ENCODE data around the gene UGDH.

Gene UGDH

GRCh38 chr4:39467464-39467863 lies 59.8 kb downstream of the UGDH start:
- Histone ChIP-seq H3K9ac (ENCODE audit: low read length) (no peak overlapping the region), H3K4me2 (ENCODE audit: low read length) (no peak overlapping the region), H4K20me1 (ENCODE audit: insufficient read depth, low read length) (no peaks in the 10 kb centered on the region), H3K36me3 (ENCODE audit: insufficient read depth, low read length) (peaks cover 54% of the 10 kb centered on the region), H2AFZ (ENCODE audit: low read length) (no peak overlapping the region), H3K9me3 (ENCODE audit: low read length) (no peaks in the 10 kb centered on the region), H3K27me3 (ENCODE audit: insufficient read depth, low read length) (no peaks in the 10 kb centered on the region), H3F3A (ENCODE audit: insufficient read depth, low read length) (no peaks in the 10 kb centered on the region), H3K4me1 (ENCODE audit: insufficient read depth, low read length, severe bottlenecking) (peaks cover 11% of the 10 kb centered on the region), H3K27ac (ENCODE audit: low read depth, low read length, poor library complexity, severe bottlenecking) (no peak overlapping the region), H3K9me2 (ENCODE audit: low read depth, low read length) (no peaks in the 10 kb centered on the region), H3K4me3 (ENCODE audit: low read depth, low read length, poor library complexity, severe bottlenecking) (no peak overlapping the region), H3K79me2 (ENCODE audit: insufficient read depth, low read length) (no peaks in the 10 kb centered on the region)
- TF ChIP-seq EZH2 (IDR thresholded peaks at IDR 0.05; ENCODE audit: borderline replicate concordance, low read length): no peak
- no peak for TF ChIP-seq CTCF (IDR thresholded peaks at IDR 0.05; ENCODE audit: low read length)

GRCh38 chr4:39466747-39467146 lies 60.5 kb downstream of the UGDH start:
- H3F3A ChIP-seq (ENCODE audit: insufficient read depth, low read length): no peaks in the 10 kb centered on the region
- no peak overlapping the region for H2AFZ ChIP-seq (ENCODE audit: low read length)
- H3K27ac ChIP-seq (ENCODE audit: low read depth, low read length, poor library complexity, severe bottlenecking): no peak overlapping the region
- no peak overlapping the region for H3K4me3 ChIP-seq (ENCODE audit: low read depth, low read length, poor library complexity, severe bottlenecking)
- TF ChIP-seq CTCF (IDR thresholded peaks at IDR 0.05; ENCODE audit: low read length) (no peak), EZH2 (IDR thresholded peaks at IDR 0.05; ENCODE audit: borderline replicate concordance, low read length) (no peak)
- H4K20me1 ChIP-seq (ENCODE audit: insufficient read depth, low read length): no peaks in the 10 kb centered on the region
- H3K9me2 ChIP-seq (ENCODE audit: low read depth, low read length): no peaks in the 10 kb centered on the region
- no peaks in the 10 kb centered on the region for H3K27me3 ChIP-seq (ENCODE audit: insufficient read depth, low read length)
- no peak overlapping the region for H3K4me2 ChIP-seq (ENCODE audit: low read length)
- no peaks in the 10 kb centered on the region for H3K9me3 ChIP-seq (ENCODE audit: low read length)
- H3K36me3 ChIP-seq (ENCODE audit: insufficient read depth, low read length): peaks cover 51% of the 10 kb centered on the region
- no peaks in the 10 kb centered on the region for H3K79me2 ChIP-seq (ENCODE audit: insufficient read depth, low read length)
- no peak overlapping the region for H3K9ac ChIP-seq (ENCODE audit: low read length)
- peaks cover 11% of the 10 kb centered on the region for H3K4me1 ChIP-seq (ENCODE audit: insufficient read depth, low read length, severe bottlenecking)

- peak overlapping the region; percentile 18; the same call in 1 of the 2 replicates for H3K9ac ChIP-seq (ENCODE audit: low read length)
- no peak overlapping the region for H2AFZ ChIP-seq (ENCODE audit: low read length)
- H3K9me2 ChIP-seq (ENCODE audit: low read depth, low read length): no peaks in the 10 kb centered on the region
- H3K27me3 ChIP-seq (ENCODE audit: insufficient read depth, low read length): no peaks in the 10 kb centered on the region
- H3F3A ChIP-seq (ENCODE audit: insufficient read depth, low read length): no peaks in the 10 kb centered on the region
- H3K9me3 ChIP-seq (ENCODE audit: low read length): no peaks in the 10 kb centered on the region
- H3K4me2 ChIP-seq (ENCODE audit: low read length): no peak overlapping the region
- no peaks in the 10 kb centered on the region for H3K79me2 ChIP-seq (ENCODE audit: insufficient read depth, low read length)
- peaks cover 13% of the 10 kb centered on the region for H3K4me1 ChIP-seq (ENCODE audit: insufficient read depth, low read length, severe bottlenecking)
- H3K4me3 ChIP-seq (ENCODE audit: low read depth, low read length, poor library complexity, severe bottlenecking): no peak overlapping the region
- TF ChIP-seq EZH2 (IDR thresholded peaks at IDR 0.05; ENCODE audit: borderline replicate concordance, low read length) (no peak), CTCF (IDR thresholded peaks at IDR 0.05; ENCODE audit: low read length) (peak; percentile 31; the same call in 1 of the 2 replicates)
- no peaks in the 10 kb centered on the region for H4K20me1 ChIP-seq (ENCODE audit: insufficient read depth, low read length)
- H3K27ac ChIP-seq (ENCODE audit: low read depth, low read length, poor library complexity, severe bottlenecking): no peak overlapping the region
- H3K36me3 ChIP-seq (ENCODE audit: insufficient read depth, low read length): peaks cover 50% of the 10 kb centered on the region
Measured at GRCh38 chr4:39464886-39465501, 62.2 kb downstream of the UGDH start.

Measured in OCI-LY1 (cell line).